Stimulated activated CD4-positive, alpha-beta T cell treated with anti-CD3 and anti-CD28 coated beads, TNF-alpha, amount 100 ng/mL, for 24 hours (primary cell): ENCODE results near the gene LRGUK.

Source experiments
- DNase-seq, 3 experiments: peaks; one replicate each; pipeline ENCODE4 v3.0.0-alpha.2; 2020; ENCODE audit warnings: low read depth in 3 of 3

LRGUK gene

DNA sequence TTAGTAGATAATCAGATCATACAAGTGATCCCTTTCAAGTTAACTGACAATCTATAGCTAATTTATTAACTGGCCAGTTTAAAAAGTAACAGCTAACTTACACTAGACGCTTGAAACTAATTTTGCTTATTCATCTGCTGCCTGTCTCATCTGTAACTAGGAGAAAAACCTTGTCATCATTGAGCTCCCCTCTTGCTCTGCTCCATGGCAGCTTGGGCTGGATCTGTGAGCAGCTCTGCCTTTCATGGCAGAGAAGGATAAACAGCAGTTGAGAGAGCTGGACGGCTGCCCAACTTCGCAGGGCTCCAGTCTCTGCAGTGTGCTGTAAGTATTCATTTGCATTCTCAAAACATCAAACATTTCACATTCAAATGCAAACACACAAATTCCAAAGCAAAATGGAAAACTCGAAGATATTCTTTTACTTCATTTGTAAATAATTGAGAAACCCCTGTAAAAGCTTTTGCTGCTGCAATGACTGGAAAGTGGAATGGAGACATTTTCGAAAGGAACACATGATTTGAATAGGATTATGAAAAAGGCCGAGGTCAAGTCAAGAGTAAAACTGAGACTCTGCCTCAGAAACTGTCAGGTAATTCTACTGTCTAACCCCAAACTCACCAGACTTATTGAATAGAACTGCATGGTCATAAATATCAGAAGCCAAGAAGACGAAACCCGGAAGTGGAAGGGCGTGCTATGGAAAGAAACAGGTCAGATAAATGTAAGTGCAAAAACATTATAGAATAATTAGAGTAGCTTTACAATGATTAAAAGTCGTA, 172.0 kb downstream of the LRGUK start:
- no peak for DNase-seq

DNA sequence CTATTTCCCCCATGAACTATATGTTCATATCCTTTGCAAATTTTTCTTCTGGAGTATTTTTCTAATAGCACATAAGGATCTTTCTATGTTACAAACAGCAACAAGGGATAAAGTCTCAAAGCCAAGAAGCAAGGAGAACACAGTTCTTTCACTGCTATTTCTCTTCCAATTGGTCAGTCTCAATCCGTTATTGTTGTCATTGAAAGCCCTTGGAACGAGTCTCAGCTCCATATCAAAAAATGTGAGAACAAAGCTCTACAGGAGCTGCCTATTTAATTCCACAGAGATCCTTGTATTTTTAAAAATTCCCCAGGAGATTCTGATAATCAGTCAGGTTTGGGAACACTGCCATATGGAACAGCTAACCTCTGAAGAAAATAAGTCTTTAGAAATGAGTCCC, 173.8 kb downstream of the LRGUK start:
- DNase-seq, result no peak

DNA sequence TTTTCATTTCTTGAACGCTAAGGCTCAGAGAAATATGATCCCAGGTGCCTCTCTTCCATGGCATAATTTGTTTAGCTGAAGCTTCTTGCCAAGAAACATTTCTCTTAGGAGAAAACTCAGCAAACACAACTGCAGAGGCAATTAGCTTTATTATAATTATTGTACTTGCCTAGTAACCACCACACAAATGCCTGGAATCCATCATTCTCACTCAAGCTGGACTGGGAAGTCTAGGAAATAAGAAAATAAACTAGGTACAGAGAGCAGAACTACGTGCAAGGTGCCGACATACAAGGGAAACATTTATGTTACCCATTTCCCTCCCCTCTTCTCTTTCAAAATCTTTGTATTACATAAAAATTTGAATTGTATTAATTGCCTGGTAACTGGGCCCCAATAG, 174.5 kb downstream of the LRGUK start:
- DNase-seq, result no peak

DNA sequence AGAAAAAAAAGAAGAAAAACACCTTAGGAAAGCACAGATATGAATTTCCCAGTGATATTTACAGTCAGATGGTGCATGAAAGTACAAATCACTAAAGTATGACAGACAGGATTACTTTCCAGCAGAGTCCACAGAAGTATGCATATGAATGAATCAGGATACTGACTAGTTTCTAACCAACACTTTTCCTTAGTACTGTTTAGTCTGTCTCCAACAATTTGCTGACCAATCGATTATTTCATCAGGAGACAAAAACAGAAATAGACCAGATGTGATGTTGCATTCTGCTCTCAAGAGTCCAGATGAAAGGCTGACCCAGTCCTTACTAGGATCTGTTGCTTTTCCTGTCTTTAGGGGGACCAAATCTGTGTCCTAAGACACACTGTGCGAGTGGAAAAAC, 175.0 kb downstream of the LRGUK start:
- DNase-seq, result no peak

DNA sequence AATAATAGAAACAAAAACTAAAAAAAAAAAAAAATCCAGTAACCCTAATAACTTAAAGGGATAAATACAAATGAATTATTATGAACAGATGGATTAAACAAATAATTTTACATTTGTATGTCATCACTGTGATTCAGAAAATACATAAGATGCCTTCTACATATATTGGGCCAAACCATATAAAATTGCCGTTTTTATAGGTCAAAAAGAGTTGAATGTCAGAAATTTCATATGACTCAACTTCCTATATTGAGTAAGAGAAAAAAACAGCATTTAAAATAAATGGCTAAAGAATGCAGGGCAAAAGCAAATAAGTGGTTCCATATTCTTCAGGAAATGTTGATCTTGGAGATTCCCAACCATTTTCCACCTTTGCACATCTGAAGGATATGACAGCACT, 180.2 kb downstream of the LRGUK start:
- no peak for DNase-seq

DNA sequence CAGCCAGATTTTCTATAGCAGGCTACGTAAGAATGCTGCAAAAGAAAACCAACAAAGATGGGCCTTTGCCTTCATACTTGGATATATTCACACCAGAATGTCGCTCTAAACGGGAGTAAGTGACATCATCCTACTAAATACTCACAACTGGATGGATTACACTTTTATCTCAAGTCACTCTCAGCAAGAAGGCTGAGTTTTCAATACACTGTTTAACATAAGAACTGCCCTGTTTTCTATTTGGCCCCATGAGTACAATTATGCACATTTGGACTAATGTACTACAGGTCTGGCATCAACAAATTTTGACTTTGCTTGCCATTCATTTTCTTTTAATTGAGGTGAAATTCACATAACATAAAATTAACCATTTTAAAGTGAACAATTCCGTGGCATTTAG, 181.4 kb downstream of the LRGUK start:
- no peak for DNase-seq

DNA sequence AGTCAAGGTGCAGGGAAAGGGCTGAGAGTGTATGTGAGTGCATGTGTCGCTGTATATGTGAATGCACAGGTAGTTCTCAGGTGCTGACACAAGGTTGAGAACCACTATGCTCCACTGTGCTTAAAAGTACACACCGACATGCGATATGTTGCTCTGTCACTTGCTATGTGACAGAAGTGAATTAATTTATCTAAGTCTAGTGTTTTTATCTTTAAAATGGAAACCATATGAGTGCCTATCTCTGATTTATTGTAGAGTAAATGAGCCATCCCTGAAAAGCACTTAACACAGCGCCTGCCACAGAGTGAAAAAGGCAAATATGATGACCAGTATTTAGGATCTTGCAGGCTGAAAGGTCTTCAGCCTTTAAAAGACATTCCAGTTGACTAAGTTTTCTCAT, 184.7 kb downstream of the LRGUK start:
- DNase-seq, result no peak

DNA sequence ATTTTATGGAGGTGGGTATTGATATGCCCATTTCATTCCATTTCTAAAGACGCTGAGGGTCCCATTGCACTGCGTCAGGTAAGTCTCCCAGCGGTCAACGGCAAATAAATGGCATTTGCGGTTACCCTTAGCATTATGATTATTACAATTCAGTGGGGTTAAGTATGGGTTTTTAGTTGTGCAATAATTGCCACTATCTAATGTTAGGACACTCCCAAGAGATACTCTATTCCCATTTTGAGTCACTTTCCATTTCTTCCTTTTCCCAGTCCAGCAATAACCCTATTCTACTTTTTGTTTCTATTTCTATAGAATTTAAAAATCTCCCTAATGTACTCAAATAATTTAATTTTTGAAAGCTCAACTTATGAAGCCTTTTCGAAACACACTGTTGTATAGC, 185.6 kb downstream of the LRGUK start:
- DNase-seq, result no peak

DNA sequence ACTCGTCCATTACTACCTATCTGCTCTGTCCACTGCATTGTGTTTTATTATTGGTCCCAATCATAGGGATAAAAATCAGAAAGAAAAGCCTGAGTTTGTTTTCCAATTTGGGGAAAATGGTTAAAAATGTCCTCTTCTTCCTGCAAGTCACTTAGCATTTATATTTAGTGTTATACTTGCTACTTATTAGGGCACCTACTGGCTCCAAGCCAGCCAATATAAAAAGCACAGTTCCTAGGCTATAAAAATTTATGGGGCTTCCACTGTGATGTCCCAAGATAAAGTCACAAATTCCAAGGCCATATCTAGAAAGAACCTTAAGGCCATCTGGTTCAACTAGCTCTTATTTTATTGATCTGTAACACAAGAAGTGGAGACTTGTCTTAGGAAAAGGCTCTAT, 186.4 kb downstream of the LRGUK start:
- DNase-seq, result no peak
